Measurements from ENCODE around the gene SHLD1.

DNA sequence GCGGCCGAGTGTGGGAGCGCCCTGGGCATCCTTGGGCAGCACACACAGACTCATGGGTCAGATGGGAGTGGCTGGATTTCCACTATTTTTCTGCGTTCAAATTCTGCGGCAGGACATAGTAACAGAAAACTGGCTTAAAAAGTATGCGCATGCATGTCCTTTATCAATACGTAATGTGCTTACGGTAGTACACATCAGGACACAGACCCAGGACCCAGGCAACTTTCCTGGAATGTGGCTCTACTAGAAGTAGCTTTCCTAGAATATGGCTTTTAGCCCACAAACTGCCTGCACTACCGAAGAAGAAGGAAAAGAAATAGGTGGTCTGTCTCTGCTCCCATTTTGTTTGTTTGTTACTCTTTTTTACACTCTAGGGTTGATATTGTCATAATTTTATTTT, 43.4 kb upstream of the SHLD1 start:
- TF ChIP-seq GATA2 (IDR thresholded peaks at IDR 0.05; ENCODE audit: low read depth, low read length) (no peak), GATA3 (IDR thresholded peaks at IDR 0.05; ENCODE audit: low read depth, low read length) (no peak)
